Stimulated activated CD8-positive, alpha-beta memory T cell treated with anti-CD3 and anti-CD28 coated beads, Interleukin-2, amount 100 ng/mL, for 1 hour (primary cell): Measurements from ENCODE around the gene TET1.
"Not testable (repeated sequence)": the region's sequence is repeated elsewhere in the genome, so short reads cannot be mapped to it uniquely, and the experiment has no call there.

Source experiments
- DNase-seq, 2 donors: peaks; one replicate each; pipeline ENCODE4 v3.0.0-alpha.2; 2020; ENCODE audit warnings: low read depth in 2 of 2

Gene TET1

GRCh38 chr10:68560186-68560942 is at the start of gene TET1:
TSS of gene TET1 (plus strand) at chr10:68560337. CDS start at chr10:68572339, 12,002 bp downstream.
- DNase-seq, result no peak

DNA sequence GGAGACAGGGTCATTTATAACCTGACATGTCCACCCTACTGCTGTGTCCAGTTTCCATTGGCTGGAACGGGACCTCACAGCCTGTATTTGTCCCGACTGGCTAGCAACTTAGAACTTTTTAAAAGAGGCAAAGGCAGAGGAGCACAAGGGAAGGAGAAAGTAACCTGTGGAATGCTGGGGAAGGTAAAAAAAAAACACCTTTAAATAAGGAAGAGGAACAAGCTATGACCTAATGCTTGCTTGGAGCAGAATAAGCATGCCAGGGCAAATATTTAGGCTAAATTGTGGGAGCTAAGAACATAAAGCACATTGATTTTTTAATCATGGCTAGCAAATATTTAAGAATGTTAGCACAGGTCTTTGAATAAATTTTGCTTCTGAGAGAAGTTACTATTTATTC is 43.9 kb upstream of the TET1 start:
- not testable (repeated sequence) for DNase-seq

DNA sequence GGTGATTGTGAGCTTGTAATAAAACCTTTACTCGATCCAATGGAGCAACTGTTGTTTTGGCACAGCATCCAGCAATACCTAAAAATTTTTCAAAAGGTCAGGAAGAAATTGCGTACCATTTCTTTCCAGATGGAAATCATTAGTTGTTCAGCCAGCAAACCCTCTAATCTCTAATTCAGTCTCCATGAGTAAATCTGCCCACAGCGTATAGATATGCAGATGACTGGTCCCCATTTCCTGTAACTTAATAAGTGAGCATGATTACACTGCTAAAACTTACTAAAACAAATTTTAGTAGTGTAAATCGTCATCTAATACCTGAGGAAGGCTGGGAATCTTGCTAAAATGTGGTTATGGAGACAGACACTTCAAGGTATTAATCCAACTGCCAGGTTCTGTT is 43.4 kb upstream of the TET1 start:
- no peak for DNase-seq

DNA sequence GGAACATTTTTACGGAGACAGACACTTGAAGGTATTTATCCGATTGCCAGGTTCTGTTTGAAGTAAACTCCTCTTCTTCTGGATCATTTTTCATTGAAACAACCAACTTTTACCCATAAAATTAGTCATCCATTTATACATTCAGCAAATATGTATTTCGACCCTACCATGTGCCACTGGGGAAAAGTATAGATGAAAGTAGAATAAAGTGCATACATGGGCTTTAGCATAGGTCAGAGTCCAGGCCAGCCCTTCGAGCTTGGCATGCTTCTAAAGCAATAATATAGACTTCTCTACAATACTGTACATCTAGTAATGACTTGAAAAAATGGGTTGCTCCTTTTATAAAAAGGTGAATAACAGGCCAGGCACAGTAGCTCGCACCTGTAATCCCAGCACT is 42.9 kb upstream of the TET1 start:
- DNase-seq, result no peak

GRCh38 chr10:68518609-68519008 is 41.5 kb upstream of the TET1 start:
- DNase-seq, result not testable (repeated sequence)

DNA sequence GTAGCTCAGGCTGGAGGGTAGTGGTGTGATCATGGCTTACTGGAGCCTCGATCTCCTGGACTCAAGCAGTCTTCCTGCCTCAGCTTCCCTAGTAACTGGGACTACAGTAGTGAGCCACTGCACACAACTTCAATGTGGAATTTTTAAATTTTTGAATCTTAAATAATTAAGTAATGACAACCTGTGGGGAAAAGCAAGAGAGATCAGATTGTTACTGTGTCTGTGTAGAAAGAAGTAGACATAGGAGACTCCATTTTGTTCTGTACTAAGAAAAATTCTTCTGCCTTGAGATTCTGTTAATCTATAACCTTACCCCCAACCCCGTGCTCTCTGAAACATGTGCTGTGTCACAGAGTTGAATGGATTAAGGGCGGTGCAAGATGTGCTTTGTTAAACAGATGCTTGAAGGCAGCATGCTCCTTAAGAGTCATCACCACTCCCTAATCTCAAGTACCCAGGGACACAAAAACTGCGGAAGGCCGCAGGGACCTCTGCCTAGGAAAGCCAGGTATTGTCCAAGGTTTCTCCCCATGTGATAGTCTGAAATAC is 34.6 kb upstream of the TET1 start:
- DNase-seq, result not testable (repeated sequence)

DNA sequence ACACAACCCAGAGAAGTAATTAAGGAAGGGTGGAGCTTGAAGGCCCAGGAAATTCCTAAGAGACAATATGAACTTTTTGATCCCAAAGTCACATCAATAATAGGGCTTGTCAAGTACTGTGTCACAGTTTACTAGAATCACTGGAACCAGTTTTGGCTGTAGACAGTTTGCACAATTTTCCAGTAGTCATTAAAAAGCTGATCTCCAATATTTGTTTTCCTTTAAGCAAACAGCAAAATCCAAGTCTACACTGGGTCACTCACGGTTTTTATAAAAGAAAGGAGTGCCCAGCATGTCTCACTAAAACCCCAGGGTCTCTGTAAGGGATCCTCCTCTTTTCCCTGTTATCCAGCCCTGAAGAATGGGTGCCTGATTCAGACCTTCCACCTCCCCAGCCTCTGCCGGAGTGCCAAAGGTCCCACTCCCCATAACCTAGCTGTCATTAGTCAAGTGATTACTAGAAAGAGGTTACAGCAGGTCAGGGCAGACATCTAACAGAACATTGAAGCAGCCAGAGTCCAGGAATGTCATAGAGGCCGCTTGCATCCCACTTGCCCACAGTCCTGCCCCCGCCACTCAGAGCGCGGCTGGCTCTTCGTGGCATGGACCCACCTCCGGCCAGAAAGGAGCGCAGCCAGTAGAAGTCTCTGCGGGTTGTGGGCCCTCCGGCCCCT is 33.4 kb upstream of the TET1 start:
- DNase-seq, result no peak

- DNase-seq, result no peak
These were observed 23.2 kb upstream of the TET1 start for GRCh38 chr10:68536973-68537372.

- no peak for DNase-seq
These were observed 22.3 kb upstream of the TET1 start for GRCh38 chr10:68537796-68538195.

GRCh38 chr10:68543004-68543918 is 16.9 kb upstream of the TET1 start:
- no peak for DNase-seq

DNA sequence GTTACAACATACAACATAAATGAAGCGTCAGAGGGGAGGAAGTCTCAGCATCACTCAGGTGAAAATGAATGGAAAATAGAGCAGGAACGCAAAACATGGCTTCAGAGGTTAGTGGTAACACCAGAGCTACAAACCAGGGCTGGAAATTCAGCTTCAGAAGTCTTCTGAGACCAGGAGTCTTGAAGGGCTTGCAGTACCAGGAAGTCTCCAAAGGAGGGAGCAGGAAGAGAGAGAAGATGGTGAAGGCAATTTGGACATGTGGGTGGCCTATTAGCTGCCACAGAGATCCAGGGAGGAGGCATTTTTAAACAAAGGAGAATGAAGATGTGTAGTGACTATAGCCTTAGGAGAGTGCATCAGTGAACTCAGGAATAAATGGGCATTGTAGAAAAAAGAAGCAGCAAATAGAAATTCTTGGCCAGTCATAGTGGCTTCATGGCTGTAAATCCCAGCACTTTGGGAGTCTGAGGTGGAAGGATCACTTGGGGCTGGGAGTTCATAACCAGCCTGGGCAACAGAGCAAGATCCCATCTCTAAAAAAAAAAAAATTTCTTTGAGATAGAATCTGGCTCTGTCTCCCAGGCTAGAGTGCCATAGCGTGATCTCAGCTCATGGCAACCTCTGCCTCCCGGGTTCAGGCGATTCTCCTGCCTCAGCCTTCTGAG is 9.3 kb upstream of the TET1 start:
- no peak for DNase-seq

GRCh38 chr10:68553138-68553537 is 7.0 kb upstream of the TET1 start:
- DNase-seq, result no peak

DNA sequence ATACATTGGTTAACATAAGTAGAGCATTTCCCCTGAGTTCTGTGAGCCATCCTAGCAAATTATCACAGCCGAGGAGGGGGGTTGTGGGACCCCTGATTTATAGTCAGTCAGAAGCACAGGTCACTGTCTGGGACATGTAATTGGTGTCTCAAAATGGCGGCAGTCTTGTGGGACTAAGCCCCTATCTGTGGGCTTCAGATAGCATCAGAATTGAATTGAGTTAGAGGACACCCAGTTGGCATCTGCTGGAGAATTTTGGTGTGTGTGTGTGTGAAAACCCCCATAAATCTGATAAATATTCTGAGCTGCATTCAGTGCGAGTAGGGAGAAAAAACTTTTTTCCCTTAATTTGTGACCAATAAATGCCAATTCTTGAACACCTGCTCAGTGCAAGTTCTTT is 6.5 kb upstream of the TET1 start:
- DNase-seq, result no peak

DNA sequence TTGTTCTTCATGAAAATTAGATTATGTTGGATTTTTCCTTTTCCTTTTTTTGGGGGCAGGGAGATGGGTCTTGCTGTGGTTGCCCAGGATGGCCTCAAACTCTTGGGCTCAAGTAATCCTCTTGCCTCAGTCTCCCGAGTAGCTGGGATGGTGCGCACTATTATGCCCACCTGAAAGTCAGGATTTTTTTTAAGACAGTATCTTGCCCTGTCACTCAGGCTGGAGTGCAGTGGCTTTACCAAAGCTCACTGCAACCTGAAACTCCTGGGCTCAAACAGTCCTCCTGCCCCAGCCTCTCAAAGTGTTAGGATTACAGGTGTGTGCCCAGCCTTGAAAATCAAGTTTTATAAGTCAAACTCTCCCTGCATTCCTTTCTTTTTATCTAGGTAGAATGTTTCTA is 1.7 kb upstream of the TET1 start:
- no peak for DNase-seq

DNA sequence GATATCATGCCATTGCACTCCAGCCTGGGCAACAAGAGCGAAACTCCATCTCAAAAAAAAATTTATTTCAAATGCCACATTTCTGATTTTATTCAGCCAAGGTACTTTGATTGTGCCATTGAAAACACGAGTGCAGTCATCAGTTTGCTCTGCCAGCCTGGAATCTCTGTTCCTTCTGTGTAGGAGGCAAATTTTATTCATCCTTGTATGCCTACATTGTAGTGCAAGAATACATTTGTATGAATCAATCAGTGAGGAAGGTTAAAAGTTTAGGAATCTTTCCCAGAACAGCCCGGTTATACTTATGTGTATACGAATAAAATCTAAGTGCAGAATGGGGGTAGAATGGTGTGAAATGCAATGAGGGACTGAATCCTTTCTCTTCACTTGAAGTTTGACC is 886 bp upstream of the TET1 start:
- no peak for DNase-seq

- no peak for DNase-seq
These were observed 324 bp upstream of the TET1 start for GRCh38 chr10:68559841-68560185.

DNA sequence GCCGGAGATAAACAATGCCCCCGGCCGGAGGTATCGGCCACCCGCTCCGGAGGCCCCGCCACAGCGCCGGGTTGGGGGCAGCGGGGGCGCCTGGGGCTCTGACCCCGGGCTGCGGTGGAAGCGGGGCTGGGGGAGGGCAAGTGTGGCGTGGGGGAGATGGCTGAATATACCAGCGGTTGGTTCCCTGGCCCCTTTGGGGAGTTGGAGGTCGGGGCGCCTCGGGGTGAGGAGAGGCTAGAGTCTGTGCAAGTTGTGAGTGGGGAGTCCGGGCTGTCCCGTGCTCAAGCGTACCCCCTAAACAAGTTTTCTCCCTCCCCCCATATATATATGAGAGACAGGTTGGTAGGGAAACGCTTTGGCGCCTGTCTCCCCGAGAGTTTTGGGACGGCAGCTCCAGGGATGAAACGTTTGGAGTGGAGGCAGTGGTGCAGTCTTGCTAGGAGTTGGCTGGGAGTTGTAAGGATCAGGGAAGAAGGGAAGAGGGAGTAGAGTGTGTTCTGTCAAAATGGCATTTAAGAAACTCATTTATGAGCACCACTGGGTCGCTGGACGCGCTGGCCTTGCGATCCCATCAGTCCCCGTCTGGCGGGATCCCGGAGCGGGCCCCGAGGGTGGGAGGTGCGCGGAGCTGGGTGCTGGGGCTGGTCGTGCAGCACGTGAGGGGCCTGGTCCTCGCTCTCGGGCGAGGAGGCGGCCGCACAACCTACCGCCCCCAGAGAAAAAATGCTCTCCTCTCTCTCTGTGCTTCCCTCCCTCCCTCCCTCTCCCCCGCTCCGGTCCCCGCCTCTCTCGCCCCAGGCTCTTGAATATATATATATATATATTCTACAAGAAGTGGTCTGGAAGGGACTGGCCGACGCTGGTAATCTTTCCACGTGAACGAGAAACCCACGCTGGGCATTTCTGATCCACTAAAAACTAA is 1.1 kb downstream of the TET1 start:
- DNase-seq, result no peak

DNA sequence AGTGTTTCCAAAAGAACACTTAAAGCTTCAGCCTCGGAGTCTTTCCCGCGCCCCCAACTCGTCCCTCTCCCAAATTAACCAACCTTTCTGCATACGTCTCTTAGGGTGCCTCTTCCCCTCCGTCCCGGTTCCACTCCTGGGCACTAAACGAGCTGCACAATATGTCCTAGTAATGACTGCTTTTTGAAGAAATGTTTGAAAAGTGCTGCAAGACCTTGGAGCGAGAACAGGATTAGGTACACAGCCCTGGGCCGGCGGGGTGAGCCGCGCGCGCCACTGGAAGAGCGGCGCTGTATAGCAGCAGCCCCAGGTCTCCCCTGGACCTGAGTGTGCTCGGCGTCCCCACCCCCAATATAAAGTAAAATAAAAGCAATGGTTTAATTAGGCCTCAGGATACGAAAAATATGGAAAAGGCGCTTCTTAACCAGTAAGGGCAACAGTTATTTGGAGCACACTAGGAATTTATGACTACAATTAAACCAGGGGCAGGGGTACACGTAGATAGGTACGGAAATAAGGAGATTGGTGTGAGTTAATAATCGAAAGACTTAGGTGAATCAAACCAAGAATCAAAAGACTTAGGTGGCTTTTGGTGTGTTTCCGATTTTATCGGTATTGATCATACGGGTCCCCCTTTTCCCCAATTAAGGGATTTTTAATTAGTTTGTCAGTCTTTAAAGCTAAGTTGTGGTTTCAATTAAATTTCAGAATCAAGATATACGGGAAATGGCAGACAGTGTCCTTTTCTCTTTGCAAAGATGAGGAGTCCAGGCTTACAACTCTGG is 1.9 kb downstream of the TET1 start:
- DNase-seq, result no peak

GRCh38 chr10:68562661-68563570 is 2.8 kb downstream of the TET1 start:
- DNase-seq, result no peak
